Breast epithelium (tissue), 3 donors: Measurements from ENCODE around the gene ARF3.

Experiments used
- POLR2AphosphoS5 ChIP-seq, 3 donors: sonication (generic); formaldehyde crosslinking; IDR thresholded peaks; one replicate each; pipeline ENCODE4 v1.6.1; 2017; ENCODE audit warnings: antibody characterized with exemption in 3 of 3
- TF ChIP-seq, protein P1 (sequence below), 3 donors: fragments of 450-650 bp; IDR thresholded peaks; one replicate each; pipeline ENCODE4 v1.5.1; 2016 to 2017; ENCODE audit warnings: antibody characterized with exemption in 3 of 3, mild to moderate bottlenecking in 3 of 3, moderate library complexity in 3 of 3

DNA sequence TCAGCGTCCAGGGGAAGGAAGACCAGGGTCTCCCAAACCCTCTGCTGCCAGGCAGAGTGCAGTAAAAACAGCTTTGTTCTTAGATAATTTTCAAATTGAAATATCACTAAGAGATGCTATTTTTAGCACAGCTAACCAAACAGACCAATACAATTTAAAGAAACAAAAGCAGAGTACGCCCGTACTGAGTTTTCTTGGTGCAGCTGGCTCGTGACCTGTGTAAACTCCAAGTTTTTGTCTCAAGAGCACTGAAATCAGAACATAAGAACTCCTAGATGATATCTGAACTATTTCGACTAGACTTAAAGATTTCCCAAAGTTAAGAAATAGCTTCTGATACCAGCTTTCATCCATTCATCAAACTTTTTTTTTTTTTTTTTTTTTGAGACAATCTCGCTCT, 10.3 kb downstream of the ARF3 start:
- no peak for TF ChIP-seq POLR2AphosphoS5 (IDR thresholded peaks at IDR 0.05)
- TF ChIP-seq, protein P1, sequence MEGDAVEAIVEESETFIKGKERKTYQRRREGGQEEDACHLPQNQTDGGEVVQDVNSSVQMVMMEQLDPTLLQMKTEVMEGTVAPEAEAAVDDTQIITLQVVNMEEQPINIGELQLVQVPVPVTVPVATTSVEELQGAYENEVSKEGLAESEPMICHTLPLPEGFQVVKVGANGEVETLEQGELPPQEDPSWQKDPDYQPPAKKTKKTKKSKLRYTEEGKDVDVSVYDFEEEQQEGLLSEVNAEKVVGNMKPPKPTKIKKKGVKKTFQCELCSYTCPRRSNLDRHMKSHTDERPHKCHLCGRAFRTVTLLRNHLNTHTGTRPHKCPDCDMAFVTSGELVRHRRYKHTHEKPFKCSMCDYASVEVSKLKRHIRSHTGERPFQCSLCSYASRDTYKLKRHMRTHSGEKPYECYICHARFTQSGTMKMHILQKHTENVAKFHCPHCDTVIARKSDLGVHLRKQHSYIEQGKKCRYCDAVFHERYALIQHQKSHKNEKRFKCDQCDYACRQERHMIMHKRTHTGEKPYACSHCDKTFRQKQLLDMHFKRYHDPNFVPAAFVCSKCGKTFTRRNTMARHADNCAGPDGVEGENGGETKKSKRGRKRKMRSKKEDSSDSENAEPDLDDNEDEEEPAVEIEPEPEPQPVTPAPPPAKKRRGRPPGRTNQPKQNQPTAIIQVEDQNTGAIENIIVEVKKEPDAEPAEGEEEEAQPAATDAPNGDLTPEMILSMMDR (IDR thresholded peaks at IDR 0.05): no peak
